Mononuclear cell (primary cell): ENCODE results near the gene C2orf78. TPM values are rescaled to one million over a fixed set of nuclear protein-coding genes. Genes with fewer than 3 reads are reported as not detected.

ENCODE experiments used
- H3K27me3 ChIP-seq: 2 replicates; pipeline ENCODE4 v1.6.0; 2011; ENCODE audit warnings: low read length, control low read depth; ENCODE audit not compliant: insufficient read depth
- H3K4me1 ChIP-seq: 2 replicates; pipeline ENCODE4 v1.5.1; 2011; ENCODE audit warnings: mild to moderate bottlenecking, low read length, control low read depth; ENCODE audit not compliant: insufficient read depth
- H3K4me3 ChIP-seq: 2 replicates; pipeline ENCODE4 v1.5.1; 2011; ENCODE audit warnings: mild to moderate bottlenecking, low read length, moderate library complexity
- H3K9me3 ChIP-seq: 2 replicates; pipeline ENCODE4 v1.5.1; 2011; ENCODE audit warnings: low read depth, mild to moderate bottlenecking, control low read depth, low read length
- total RNA-seq: library from RNA; depleted of rRNA; stranded (reverse); fragments of >200 nt; gene quantifications from one replicate; pipeline ENCODE4 v1.2.3, GENCODE V29; 2012

Gene C2orf78
- total RNA-seq, 1 donor, result not detected

DNA sequence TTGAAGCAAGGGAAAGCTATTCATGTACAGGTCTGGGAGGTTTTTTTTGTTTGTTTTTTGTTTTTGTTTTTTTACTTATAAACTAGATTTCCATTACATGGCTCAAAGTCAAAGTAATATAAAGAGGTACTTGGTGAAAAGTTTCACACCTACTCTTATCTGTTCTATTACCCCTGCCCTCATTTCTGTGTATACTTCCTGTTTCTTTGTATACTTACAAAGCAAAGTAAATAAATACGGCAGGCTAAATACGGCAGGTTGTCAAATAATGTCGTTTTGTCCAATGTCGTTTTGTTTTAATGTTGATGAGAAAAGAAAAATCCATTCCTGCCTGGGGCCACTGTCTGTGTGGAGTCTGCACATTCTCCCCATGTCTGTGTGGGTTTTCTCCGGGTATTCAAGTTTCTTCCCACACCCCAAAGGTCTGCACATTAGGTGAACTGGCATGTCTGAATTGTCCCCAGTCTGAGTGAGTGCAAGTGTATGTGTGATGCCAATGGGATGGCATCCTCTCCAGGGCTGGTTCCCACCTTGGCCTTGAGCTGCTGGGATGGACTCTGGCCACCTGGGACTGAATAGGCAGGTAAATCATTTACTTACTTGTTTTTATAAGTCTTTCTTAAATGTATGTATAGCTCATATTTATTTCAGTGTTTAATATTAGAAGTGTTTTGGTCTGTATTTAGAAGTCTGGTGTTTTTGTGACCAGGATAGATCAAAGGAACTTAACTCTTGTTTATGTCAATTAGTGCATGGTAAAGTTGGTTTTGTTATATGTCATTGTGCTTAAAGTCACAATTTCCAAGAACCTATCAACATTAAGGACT, 58.1 kb downstream of the C2orf78 start:
- Histone ChIP-seq H3K9me3 (no peaks in the 10 kb centered on the region), H3K4me3 (no peak overlapping the region), H3K27me3 (no peaks in the 10 kb centered on the region), H3K4me1 (peaks cover 15% of the 10 kb centered on the region)

DNA sequence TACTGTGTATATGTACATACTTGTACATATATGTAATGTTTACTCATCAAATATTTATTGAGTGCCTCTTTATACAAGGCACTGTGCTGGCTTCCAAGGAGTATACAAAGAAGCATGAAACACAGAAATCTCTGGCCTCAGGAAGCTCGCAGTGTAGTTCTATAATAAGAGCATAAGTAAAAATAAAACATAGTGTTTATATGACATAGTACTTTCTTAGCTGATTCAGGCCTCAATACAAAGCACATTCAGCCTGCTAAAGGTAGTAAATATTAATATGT, 58.7 kb downstream of the C2orf78 start:
- Histone ChIP-seq H3K27me3 (no peaks in the 10 kb centered on the region), H3K9me3 (no peaks in the 10 kb centered on the region), H3K4me1 (peaks cover 12% of the 10 kb centered on the region), H3K4me3 (no peak overlapping the region)

DNA sequence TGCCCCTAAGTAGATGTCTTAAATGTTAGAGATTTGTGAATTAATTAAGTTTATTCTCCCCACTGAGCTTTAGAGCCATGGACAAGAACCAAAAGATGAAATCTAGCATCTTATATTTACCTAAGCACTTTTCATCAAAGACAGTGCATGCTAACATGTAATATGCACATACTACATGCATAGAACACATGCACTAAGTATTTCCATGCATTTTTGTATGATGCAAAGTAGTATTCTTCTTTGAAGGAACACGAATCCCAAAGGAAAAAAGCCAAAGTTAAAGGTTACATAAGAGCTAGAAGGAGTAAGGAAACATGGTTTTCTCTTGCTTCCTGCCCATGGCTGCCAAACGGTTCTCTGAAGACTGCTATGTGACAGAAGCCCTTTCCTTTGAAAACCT, 60.1 kb downstream of the C2orf78 start:
- Histone ChIP-seq H3K27me3 (no peaks in the 10 kb centered on the region), H3K9me3 (no peaks in the 10 kb centered on the region), H3K4me1 (no peaks in the 10 kb centered on the region), H3K4me3 (no peak overlapping the region)

DNA sequence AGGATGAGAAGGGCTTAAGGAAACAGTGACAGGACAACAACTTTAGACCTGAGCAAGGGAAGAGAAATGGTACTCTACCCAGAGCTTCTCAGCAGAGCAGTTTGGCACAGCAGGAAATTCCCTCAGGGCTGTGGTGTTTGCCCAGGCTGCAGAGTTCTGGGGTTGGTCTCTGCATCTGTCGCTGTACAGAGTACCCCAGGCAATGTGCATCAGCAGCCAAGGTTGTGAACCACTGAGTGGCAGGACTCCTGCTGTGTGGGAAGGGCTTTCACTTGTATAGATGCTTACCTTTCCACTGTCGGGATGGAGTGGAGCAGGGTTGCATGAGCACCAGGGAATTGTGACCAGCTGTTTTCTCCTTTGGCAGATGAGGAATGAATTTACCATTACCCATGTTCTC, 66.0 kb downstream of the C2orf78 start:
- Histone ChIP-seq H3K27me3 (no peaks in the 10 kb centered on the region), H3K9me3 (no peaks in the 10 kb centered on the region), H3K4me3 (no peak overlapping the region), H3K4me1 (no peaks in the 10 kb centered on the region)

DNA sequence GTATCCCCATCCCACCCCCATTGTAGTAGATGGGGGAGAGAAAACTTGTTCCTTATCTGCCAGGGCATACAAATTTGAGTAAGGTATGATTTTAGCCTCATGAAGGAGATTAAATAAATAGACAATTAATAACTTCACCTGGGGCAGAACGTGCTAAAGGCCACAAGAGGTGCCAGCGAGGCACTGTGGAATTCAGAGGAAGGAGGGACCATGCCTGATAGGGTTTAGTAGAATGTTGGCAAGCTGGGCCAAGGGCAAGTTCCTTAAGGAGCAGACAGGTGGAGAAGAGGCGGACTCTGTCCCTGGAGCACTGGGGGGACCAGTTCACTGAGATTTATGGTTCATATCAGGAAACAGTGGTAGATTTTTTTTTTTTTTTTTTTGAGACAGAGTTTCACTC, 67.3 kb downstream of the C2orf78 start:
- Histone ChIP-seq H3K27me3 (no peaks in the 10 kb centered on the region), H3K4me3 (no peak overlapping the region), H3K4me1 (no peaks in the 10 kb centered on the region), H3K9me3 (no peaks in the 10 kb centered on the region)

DNA sequence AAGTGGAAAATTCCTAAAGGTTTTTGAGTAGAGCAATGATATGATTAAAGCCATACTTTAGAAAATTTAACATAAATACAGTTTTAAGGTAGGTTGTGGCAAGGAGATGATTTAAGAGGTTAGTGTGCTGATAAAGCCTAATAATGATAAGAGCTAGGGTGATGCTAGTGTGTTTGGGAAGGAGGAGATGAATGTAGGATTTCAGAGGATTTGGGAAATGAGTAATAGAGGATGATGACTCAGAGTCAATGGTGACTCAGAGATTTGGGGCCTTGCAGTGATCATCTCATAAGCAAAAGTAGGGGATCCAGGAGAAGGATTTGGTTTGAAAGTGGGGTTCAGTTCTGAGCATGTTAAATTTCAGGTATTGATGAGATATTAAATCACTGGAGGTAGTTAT, 68.0 kb downstream of the C2orf78 start:
- H3K9me3 ChIP-seq, result no peaks in the 10 kb centered on the region
- no peaks in the 10 kb centered on the region for H3K4me1 ChIP-seq
- H3K27me3 ChIP-seq, result no peaks in the 10 kb centered on the region
- no peak overlapping the region for H3K4me3 ChIP-seq

DNA sequence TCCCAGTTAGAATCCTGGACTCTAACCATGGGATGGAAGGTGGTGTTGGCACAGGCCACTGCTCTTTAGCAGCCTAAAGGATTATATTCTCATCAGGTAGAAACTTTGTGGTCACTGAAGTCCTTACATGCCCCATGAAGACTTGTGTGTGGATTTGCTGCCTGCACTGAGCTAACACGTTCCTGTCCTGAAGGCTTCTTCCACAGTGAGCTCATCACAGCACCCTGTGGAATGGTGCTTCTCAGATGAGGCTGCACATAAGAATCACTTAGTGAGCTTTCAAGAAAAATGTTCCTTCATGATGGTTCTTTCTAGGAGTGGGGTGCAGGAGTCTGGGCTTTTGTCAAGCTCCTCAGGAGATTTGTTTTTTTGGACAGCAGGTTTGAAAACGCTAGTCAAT, 71.5 kb downstream of the C2orf78 start:
- Histone ChIP-seq H3K4me3 (no peak overlapping the region), H3K4me1 (no peaks in the 10 kb centered on the region), H3K9me3 (no peaks in the 10 kb centered on the region), H3K27me3 (no peaks in the 10 kb centered on the region)

DNA sequence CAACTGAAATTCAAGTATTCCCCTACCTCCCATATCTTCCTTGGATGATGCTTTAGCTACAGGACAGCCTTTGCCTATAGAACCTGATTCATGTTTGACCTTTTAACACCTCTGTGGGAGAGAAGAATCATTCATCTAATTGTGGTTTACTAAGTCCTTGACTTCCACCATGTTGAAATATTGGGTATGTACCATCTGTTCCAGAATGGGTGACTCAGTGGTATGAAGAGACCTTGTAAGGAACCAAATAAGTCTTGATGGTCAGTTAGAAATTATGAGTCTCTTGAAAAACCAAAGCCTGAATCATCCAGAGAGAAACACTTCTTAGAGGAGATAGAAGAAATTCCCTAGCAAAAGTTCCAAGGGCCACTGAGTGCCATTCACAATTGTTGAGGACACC, 72.2 kb downstream of the C2orf78 start:
- Histone ChIP-seq H3K27me3 (no peaks in the 10 kb centered on the region), H3K9me3 (no peaks in the 10 kb centered on the region), H3K4me3 (no peak overlapping the region), H3K4me1 (no peaks in the 10 kb centered on the region)

DNA sequence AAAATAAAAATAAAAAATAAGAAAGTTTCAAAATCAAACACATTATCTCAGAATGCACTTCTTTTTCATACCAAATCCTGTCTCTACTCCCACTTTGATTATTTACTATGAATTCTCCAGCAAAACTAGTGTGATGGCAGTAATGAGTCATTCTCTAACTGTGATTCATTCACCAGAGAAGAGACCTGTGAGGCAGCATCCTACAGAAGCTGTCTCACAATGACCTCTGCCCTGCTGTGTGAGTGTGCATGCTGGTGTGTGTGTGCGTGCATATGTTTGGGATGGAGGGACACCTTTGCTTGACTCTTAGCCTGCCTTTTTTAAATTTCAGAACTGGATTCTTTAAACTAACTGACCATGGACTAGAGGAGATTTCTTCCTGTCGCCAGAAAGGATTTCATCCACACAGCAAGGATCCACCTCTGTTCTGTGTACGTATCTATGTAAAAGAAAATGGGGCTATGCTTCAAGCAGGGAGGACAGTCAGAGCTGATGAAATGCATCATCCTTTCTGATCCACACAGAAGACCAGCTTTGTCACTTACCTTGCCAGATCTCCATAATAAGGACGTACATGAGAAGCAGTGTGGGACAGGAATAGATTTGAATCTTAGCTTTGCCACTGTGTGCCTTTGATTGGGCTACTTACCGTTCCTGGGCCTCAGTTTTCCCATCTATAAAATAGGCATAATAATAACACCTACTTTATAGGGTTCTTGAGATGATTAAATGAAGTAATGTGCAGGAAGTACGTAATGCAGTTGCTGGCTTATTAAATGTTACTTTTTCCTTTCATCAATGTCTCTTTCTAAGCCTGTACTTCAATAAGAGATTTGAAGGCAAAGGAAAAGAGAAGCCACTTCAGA, 76.0 kb downstream of the C2orf78 start:
- Histone ChIP-seq H3K4me3 (no peak overlapping the region), H3K27me3 (no peaks in the 10 kb centered on the region), H3K9me3 (no peaks in the 10 kb centered on the region), H3K4me1 (no peaks in the 10 kb centered on the region)

DNA sequence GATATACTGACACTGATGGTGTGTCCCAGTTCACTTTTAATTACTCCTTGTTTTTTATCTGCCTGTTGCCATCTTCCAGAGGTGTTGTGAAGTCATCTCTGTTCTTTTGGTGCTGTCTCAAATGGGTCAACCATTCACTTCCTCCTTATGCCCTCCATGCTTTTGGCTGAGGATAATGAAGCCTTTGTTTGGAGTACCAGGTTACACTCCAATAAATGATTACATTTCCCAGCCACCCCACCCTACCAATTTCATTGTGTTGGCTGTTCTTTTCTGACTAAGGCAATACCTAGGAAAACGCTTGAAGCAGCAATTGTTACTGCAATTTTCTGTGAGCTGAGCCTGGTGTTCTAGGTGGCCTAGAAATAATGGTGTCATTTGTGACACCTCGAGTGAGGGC, 79.0 kb downstream of the C2orf78 start:
- Histone ChIP-seq H3K27me3 (no peaks in the 10 kb centered on the region), H3K9me3 (no peaks in the 10 kb centered on the region)

More for the DNA sequence above, 79.0 kb downstream of the C2orf78 start:
- Histone ChIP-seq H3K4me3 (no peak overlapping the region), H3K4me1 (no peaks in the 10 kb centered on the region)

Other genes with a start within 250 kb of the C2orf78 start
- not detected for gene NAT8, start 141.8 kb upstream of the C2orf78 start, total RNA-seq
- 21.4 TPM for gene TPRKB, start 46.8 kb upstream of the C2orf78 start, total RNA-seq
- 84.5 TPM for gene DUSP11, start 4.1 kb upstream of the C2orf78 start, total RNA-seq
- gene STAMBP, start 44.8 kb downstream of the C2orf78 start, total RNA-seq, result 8.8 TPM
- 0.10 TPM for gene ACTG2, start 108.8 kb downstream of the C2orf78 start, total RNA-seq
- 33.6 TPM for gene DGUOK, start 142.7 kb downstream of the C2orf78 start, total RNA-seq
- 21.0 TPM for gene TET3, start 200.7 kb downstream of the C2orf78 start, total RNA-seq